SKM-1 (cell line): ENCODE results near the gene IGFL4.
"Not testable (repeated sequence)": the region's sequence is repeated elsewhere in the genome, so short reads cannot be mapped to it uniquely, and the experiment has no call there.

Experiments
- DNase-seq: peaks from one replicate; lab custom pipeline; 2025; ENCODE audit not compliant: unreplicated experiment; lab: John Stamatoyannopoulos, UW

Gene IGFL4

GRCh38 chr19:46040952-46041500, at the start of gene IGFL4:
Gene IGFL4 (minus strand): TSS chr19:46041002. CDS start chr19:46040962, 40 bp downstream.
- DNase-seq: no peak

GRCh38 chr19:46090444-46090843, 49.6 kb upstream of the IGFL4 start:
- no peak for DNase-seq

GRCh38 chr19:46089432-46089831, 48.6 kb upstream of the IGFL4 start:
- DNase-seq: no peak

GRCh38 chr19:46088101-46088500, 47.3 kb upstream of the IGFL4 start:
- no peak for DNase-seq

GRCh38 chr19:46085888-46086287, 45.1 kb upstream of the IGFL4 start:
- no peak for DNase-seq

- DNase-seq: no peak
Observed at GRCh38 chr19:46082728-46083050, 41.9 kb upstream of the IGFL4 start.

GRCh38 chr19:46081928-46082727, 41.3 kb upstream of the IGFL4 start:
- DNase-seq: no peak

GRCh38 chr19:46080561-46080960, 39.8 kb upstream of the IGFL4 start:
- DNase-seq: no peak

GRCh38 chr19:46079576-46079975, 38.8 kb upstream of the IGFL4 start:
- DNase-seq: no peak

GRCh38 chr19:46078573-46079332, 38.0 kb upstream of the IGFL4 start:
- not testable (repeated sequence) for DNase-seq

GRCh38 chr19:46077815-46078167, 37.0 kb upstream of the IGFL4 start:
- no peak for DNase-seq

GRCh38 chr19:46076951-46077814, 36.4 kb upstream of the IGFL4 start:
- no peak for DNase-seq

- DNase-seq: no peak
Observed at GRCh38 chr19:46076031-46076880, 35.5 kb upstream of the IGFL4 start.

- no peak for DNase-seq
Observed at GRCh38 chr19:46073268-46073922, 32.6 kb upstream of the IGFL4 start.

GRCh38 chr19:46069806-46070341, 29.1 kb upstream of the IGFL4 start:
- no peak for DNase-seq

- no peak for DNase-seq
Observed at GRCh38 chr19:46068345-46069258, 27.8 kb upstream of the IGFL4 start.

GRCh38 chr19:46067691-46068090, 26.9 kb upstream of the IGFL4 start:
- DNase-seq: no peak

GRCh38 chr19:46066471-46066870, 25.7 kb upstream of the IGFL4 start:
- no peak for DNase-seq
